ENCODE measurements around the gene ARPC5.

ARPC5 gene

GRCh38 chr1:183678819-183679218 is 43.2 kb upstream of the ARPC5 start:
- Histone ChIP-seq H3K79me2 (ENCODE audit: insufficient read depth, low read length) (no peaks in the 10 kb centered on the region), H3K4me3 (ENCODE audit: low read depth, low read length, poor library complexity, severe bottlenecking) (no peak overlapping the region), H3K9me2 (ENCODE audit: low read depth, low read length) (no peaks in the 10 kb centered on the region), H3K27me3 (ENCODE audit: insufficient read depth, low read length) (no peaks in the 10 kb centered on the region), H3K4me1 (ENCODE audit: insufficient read depth, low read length, severe bottlenecking) (no peaks in the 10 kb centered on the region), H3K9ac (ENCODE audit: low read length) (no peak overlapping the region), H2AFZ (ENCODE audit: low read length) (no peak overlapping the region), H4K20me1 (ENCODE audit: insufficient read depth, low read length) (no peaks in the 10 kb centered on the region), H3K9me3 (ENCODE audit: low read length) (no peaks in the 10 kb centered on the region), H3K4me2 (ENCODE audit: low read length) (no peak overlapping the region), H3F3A (ENCODE audit: insufficient read depth, low read length) (no peaks in the 10 kb centered on the region), H3K36me3 (ENCODE audit: insufficient read depth, low read length) (no peaks in the 10 kb centered on the region), H3K27ac (ENCODE audit: low read depth, low read length, poor library complexity, severe bottlenecking) (no peak overlapping the region)
- no peak for TF ChIP-seq CTCF (IDR thresholded peaks at IDR 0.05; ENCODE audit: low read length)
- no peak for TF ChIP-seq EZH2 (IDR thresholded peaks at IDR 0.05; ENCODE audit: borderline replicate concordance, low read length)

DNA sequence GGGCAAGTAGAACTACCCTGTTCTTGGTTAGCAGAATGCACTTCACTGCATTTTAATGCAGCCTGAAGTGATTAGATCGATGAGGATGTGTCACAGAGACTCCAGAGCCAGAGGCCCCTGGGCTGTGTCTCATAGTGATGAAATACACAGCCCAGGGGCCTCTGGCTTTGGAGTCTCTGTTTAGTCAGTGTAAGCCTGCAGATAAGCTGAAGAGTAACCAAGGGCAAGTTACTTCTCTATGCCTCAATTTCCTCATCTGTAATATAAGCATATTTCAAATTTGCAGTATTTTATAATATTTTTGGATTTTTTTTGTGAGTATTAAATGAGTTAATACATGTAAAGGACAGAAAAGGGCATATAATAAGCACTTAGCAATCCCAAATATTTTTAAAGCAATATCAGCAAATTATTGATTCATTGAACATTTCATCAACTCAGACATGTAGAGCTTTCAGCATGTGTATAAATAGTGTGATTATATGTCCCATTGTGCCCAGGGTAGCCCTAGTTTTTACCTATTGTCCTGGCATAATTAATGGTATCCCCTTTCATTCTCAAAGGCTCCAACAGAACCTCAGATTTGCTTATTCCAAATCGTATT is 41.1 kb upstream of the ARPC5 start:
- H3K27me3 ChIP-seq (ENCODE audit: insufficient read depth, low read length), result no peaks in the 10 kb centered on the region
- TF ChIP-seq EZH2 (IDR thresholded peaks at IDR 0.05; ENCODE audit: borderline replicate concordance, low read length) (no peak), CTCF (IDR thresholded peaks at IDR 0.05; ENCODE audit: low read length) (no peak)
- H4K20me1 ChIP-seq (ENCODE audit: insufficient read depth, low read length), result no peaks in the 10 kb centered on the region
- no peak overlapping the region for H3K4me3 ChIP-seq (ENCODE audit: low read depth, low read length, poor library complexity, severe bottlenecking)
- no peak overlapping the region for H3K9ac ChIP-seq (ENCODE audit: low read length)
- no peaks in the 10 kb centered on the region for H3K4me1 ChIP-seq (ENCODE audit: insufficient read depth, low read length, severe bottlenecking)
- H3K79me2 ChIP-seq (ENCODE audit: insufficient read depth, low read length), result no peaks in the 10 kb centered on the region
- no peak overlapping the region for H2AFZ ChIP-seq (ENCODE audit: low read length)
- H3K36me3 ChIP-seq (ENCODE audit: insufficient read depth, low read length), result no peaks in the 10 kb centered on the region
- no peak overlapping the region for H3K27ac ChIP-seq (ENCODE audit: low read depth, low read length, poor library complexity, severe bottlenecking)
- H3K9me2 ChIP-seq (ENCODE audit: low read depth, low read length), result no peaks in the 10 kb centered on the region
- no peaks in the 10 kb centered on the region for H3K9me3 ChIP-seq (ENCODE audit: low read length)
- H3K4me2 ChIP-seq (ENCODE audit: low read length), result no peak overlapping the region
- H3F3A ChIP-seq (ENCODE audit: insufficient read depth, low read length), result no peaks in the 10 kb centered on the region

GRCh38 chr1:183675883-183676585 is 40.5 kb upstream of the ARPC5 start:
- no peak overlapping the region for H3K9ac ChIP-seq (ENCODE audit: low read length)
- H3K27ac ChIP-seq (ENCODE audit: low read depth, low read length, poor library complexity, severe bottlenecking), result no peak overlapping the region
- H3K79me2 ChIP-seq (ENCODE audit: insufficient read depth, low read length), result no peaks in the 10 kb centered on the region
- H3K4me2 ChIP-seq (ENCODE audit: low read length), result no peak overlapping the region
- no peaks in the 10 kb centered on the region for H3K4me1 ChIP-seq (ENCODE audit: insufficient read depth, low read length, severe bottlenecking)
- H3K27me3 ChIP-seq (ENCODE audit: insufficient read depth, low read length), result no peaks in the 10 kb centered on the region
- no peaks in the 10 kb centered on the region for H3K9me3 ChIP-seq (ENCODE audit: low read length)
- H3K36me3 ChIP-seq (ENCODE audit: insufficient read depth, low read length), result no peaks in the 10 kb centered on the region
- TF ChIP-seq EZH2 (IDR thresholded peaks at IDR 0.05; ENCODE audit: borderline replicate concordance, low read length), result no peak
- TF ChIP-seq CTCF (IDR thresholded peaks at IDR 0.05; ENCODE audit: low read length), result no peak
- H4K20me1 ChIP-seq (ENCODE audit: insufficient read depth, low read length), result no peaks in the 10 kb centered on the region
- no peaks in the 10 kb centered on the region for H3F3A ChIP-seq (ENCODE audit: insufficient read depth, low read length)
- no peaks in the 10 kb centered on the region for H3K9me2 ChIP-seq (ENCODE audit: low read depth, low read length)
- no peak overlapping the region for H3K4me3 ChIP-seq (ENCODE audit: low read depth, low read length, poor library complexity, severe bottlenecking)
- H2AFZ ChIP-seq (ENCODE audit: low read length), result no peak overlapping the region

Data from OCI-LY1 (cell line).